SJCRH30 (cell line): ENCODE results near the gene FBXL17. TPM values are rescaled to one million over a fixed set of nuclear protein-coding genes. Genes with fewer than 3 reads are reported as not detected.

ENCODE experiments used
- DNase-seq, 2 experiments: peaks; one replicate each; pipeline ENCODE4 v3.0.0-alpha.2; 2015 to 2020
- H3K27ac ChIP-seq: fragments of 250-450 bp; sonication (Bioruptor Pico); 2 replicates; pipeline ENCODE4 v1.5.1; 2020; ENCODE audit warnings: mild to moderate bottlenecking, moderate library complexity
- H3K27me3 ChIP-seq: fragments of 250-450 bp; sonication (Bioruptor Pico); 2 replicates; pipeline ENCODE4 v1.5.1; 2020; ENCODE audit warnings: mild to moderate bottlenecking, moderate library complexity
- H3K36me3 ChIP-seq: fragments of 250-450 bp; sonication (Bioruptor Pico); 2 replicates; pipeline ENCODE4 v1.5.1; 2020; ENCODE audit warnings: mild to moderate bottlenecking, moderate library complexity
- H3K4me1 ChIP-seq: fragments of 250-450 bp; sonication (Bioruptor Pico); 2 replicates; pipeline ENCODE4 v1.5.1; 2020; ENCODE audit warnings: mild to moderate bottlenecking, moderate library complexity
- H3K4me3 ChIP-seq: fragments of 250-450 bp; sonication (Bioruptor Pico); 2 replicates; pipeline ENCODE4 v1.5.1; 2020; ENCODE audit warnings: mild to moderate bottlenecking, moderate library complexity
- H3K9me3 ChIP-seq: fragments of 250-450 bp; sonication (Bioruptor Pico); replicated peaks from 2 replicates; pipeline ENCODE4 v1.5.1; 2020; ENCODE audit warnings: mild to moderate bottlenecking, moderate library complexity
- total RNA-seq: library from RNA; depleted of rRNA; stranded (reverse); fragments of >200 nt; shearing (Covaris generic); gene quantifications from 2 replicates; pipeline ENCODE4 v1.2.3, GENCODE V29; 2014

Gene FBXL17
- total RNA-seq, 1 experiment from 2014 or later, result 7.1 TPM

GRCh38 chr5:107835096-107835495 lies 546.8 kb downstream of the FBXL17 start:
- no peaks in the 10 kb centered on the region for H3K36me3 ChIP-seq
- no peak overlapping the region for H3K27ac ChIP-seq
- no peak for DNase-seq
- 0 out of 2 replicates have a peak, but pooled peaks cover 3% of the 10 kb centered on the region for H3K9me3 ChIP-seq
- H3K4me3 ChIP-seq, result no peak overlapping the region
- H3K4me1 ChIP-seq, result no peaks in the 10 kb centered on the region
- H3K27me3 ChIP-seq, result no peaks in the 10 kb centered on the region

GRCh38 chr5:107832746-107833145 lies 549.2 kb downstream of the FBXL17 start:
- Histone ChIP-seq H3K4me1 (no peaks in the 10 kb centered on the region), H3K36me3 (no peaks in the 10 kb centered on the region), H3K27ac (no peak overlapping the region), H3K4me3 (no peak overlapping the region), H3K27me3 (no peaks in the 10 kb centered on the region), H3K9me3 (peaks cover 3% of the 10 kb centered on the region; the same call in 1 of the 2 replicates)
- no peak for DNase-seq

GRCh38 chr5:107831612-107832395 lies 550.1 kb downstream of the FBXL17 start:
- no peak for DNase-seq
- Histone ChIP-seq H3K27ac (no peak overlapping the region), H3K4me1 (no peaks in the 10 kb centered on the region), H3K4me3 (no peak overlapping the region), H3K36me3 (no peaks in the 10 kb centered on the region), H3K9me3 (peaks cover 3% of the 10 kb centered on the region; the same call in 1 of the 2 replicates), H3K27me3 (no peaks in the 10 kb centered on the region)

DNA sequence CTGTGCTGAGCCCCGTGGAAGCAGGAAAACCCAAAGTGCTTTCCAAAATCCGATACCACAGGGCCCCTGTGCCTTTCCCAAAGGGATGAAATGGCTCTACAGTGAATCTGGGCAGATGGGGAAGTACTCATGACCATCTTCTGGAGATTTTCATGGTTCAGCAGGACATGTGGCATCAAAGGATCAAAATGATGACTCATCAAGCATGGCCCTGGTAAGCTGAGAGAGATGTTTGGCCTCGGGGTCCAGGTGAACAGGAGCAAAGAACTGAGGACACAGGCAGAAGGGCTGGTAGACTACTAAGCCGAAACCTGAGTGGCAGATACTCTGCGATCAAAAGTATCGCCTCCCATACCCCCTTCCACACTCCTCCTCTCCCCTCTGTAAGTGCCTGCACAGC lies 551.1 kb downstream of the FBXL17 start:
- Histone ChIP-seq H3K4me1 (no peaks in the 10 kb centered on the region), H3K27me3 (no peaks in the 10 kb centered on the region), H3K9me3 (peaks cover 3% of the 10 kb centered on the region; the same call in 1 of the 2 replicates), H3K27ac (no peak overlapping the region), H3K36me3 (no peaks in the 10 kb centered on the region), H3K4me3 (no peak overlapping the region)
- DNase-seq, result no peak

DNA sequence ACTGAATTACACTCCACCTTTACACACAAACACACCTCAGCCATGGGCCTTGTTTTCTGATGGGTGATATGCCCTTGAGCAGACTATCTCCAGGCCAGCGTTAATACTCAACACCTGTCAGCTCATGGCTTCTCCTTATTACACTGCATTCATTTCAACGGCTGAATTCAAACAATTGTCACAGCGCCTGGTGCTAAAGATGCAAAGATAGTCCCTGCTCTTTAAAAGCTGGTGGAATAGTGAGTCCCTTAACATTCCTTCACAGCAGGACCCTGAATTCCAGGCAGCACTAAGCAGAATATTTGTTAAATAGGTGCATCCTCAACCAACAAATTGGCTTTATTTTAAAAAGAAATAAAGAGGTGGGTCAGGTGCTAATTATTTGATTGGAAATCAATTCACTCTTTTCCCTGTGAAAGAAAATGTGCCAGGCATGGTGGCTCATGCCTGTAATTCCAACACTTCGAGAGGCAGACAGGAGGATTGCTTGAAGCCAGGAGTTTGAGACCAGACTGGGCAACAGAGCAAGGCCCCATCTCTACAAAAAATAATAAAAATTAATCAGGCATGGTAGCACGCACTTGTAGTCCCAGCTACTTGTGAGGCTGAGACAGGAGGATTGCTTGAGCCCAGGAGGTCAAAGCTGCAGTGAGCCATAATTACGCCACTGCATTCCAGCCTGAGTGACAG lies 555.4 kb downstream of the FBXL17 start:
- Histone ChIP-seq H3K4me1 (no peaks in the 10 kb centered on the region), H3K27me3 (no peaks in the 10 kb centered on the region), H3K27ac (no peak overlapping the region), H3K36me3 (no peaks in the 10 kb centered on the region), H3K9me3 (peaks cover 2% of the 10 kb centered on the region; the same call in 1 of the 2 replicates), H3K4me3 (no peak overlapping the region)
- peak in 1 of 2 experiments; percentile 25 for DNase-seq

GRCh38 chr5:107824821-107825220 lies 557.1 kb downstream of the FBXL17 start:
- peaks cover 3% of the 10 kb centered on the region; the same call in 1 of the 2 replicates for H3K9me3 ChIP-seq
- H3K27me3 ChIP-seq, result no peaks in the 10 kb centered on the region
- H3K36me3 ChIP-seq, result no peaks in the 10 kb centered on the region
- H3K4me1 ChIP-seq, result no peaks in the 10 kb centered on the region
- no peak for DNase-seq
- no peak overlapping the region for H3K4me3 ChIP-seq
- H3K27ac ChIP-seq, result no peak overlapping the region

GRCh38 chr5:107821288-107821687 lies 560.6 kb downstream of the FBXL17 start:
- H3K9me3 ChIP-seq, result peaks cover 3% of the 10 kb centered on the region; the same call in 1 of the 2 replicates
- H3K4me1 ChIP-seq, result no peaks in the 10 kb centered on the region
- DNase-seq, result no peak
- no peaks in the 10 kb centered on the region for H3K27me3 ChIP-seq
- no peaks in the 10 kb centered on the region for H3K36me3 ChIP-seq
- no peak overlapping the region for H3K4me3 ChIP-seq
- no peak overlapping the region for H3K27ac ChIP-seq

GRCh38 chr5:107820429-107820828 lies 561.5 kb downstream of the FBXL17 start:
- DNase-seq, result no peak
- peaks cover 3% of the 10 kb centered on the region; the same call in 1 of the 2 replicates for H3K9me3 ChIP-seq
- H3K27me3 ChIP-seq, result no peaks in the 10 kb centered on the region

DNA sequence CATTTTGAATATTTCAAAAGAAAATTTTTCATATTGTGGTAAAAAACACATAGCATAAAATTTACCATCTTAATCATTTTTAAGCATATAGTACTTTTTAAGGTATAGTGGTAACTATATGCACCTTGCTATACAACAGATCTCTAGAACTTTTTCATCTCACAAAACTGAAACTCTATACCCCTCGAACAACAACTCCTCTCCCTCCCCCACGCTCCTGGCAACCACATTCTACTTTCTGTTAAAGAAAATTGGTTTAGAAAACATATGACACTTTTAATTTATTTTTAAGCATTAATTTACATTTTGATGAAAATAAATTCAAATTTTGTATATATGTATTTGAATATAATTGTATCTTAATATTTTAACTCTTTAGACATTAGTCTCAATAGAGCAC lies 563.9 kb downstream of the FBXL17 start:
- Histone ChIP-seq H3K4me3 (no peak overlapping the region), H3K27me3 (no peaks in the 10 kb centered on the region), H3K9me3 (peaks cover 3% of the 10 kb centered on the region; the same call in 1 of the 2 replicates), H3K4me1 (no peaks in the 10 kb centered on the region), H3K27ac (no peak overlapping the region), H3K36me3 (no peaks in the 10 kb centered on the region)
- no peak for DNase-seq

More at GRCh38 chr5:107820429-107820828, 561.5 kb downstream of the FBXL17 start:
- Histone ChIP-seq H3K4me3 (no peak overlapping the region), H3K36me3 (no peaks in the 10 kb centered on the region), H3K4me1 (no peaks in the 10 kb centered on the region), H3K27ac (no peak overlapping the region)

GRCh38 chr5:107817436-107817835 lies 564.5 kb downstream of the FBXL17 start:
- no peaks in the 10 kb centered on the region for H3K27me3 ChIP-seq
- no peak overlapping the region for H3K27ac ChIP-seq
- no peak overlapping the region for H3K4me3 ChIP-seq
- H3K36me3 ChIP-seq, result no peaks in the 10 kb centered on the region
- no peaks in the 10 kb centered on the region for H3K4me1 ChIP-seq
- no peak for DNase-seq
- peaks cover 3% of the 10 kb centered on the region; the same call in 1 of the 2 replicates for H3K9me3 ChIP-seq

DNA sequence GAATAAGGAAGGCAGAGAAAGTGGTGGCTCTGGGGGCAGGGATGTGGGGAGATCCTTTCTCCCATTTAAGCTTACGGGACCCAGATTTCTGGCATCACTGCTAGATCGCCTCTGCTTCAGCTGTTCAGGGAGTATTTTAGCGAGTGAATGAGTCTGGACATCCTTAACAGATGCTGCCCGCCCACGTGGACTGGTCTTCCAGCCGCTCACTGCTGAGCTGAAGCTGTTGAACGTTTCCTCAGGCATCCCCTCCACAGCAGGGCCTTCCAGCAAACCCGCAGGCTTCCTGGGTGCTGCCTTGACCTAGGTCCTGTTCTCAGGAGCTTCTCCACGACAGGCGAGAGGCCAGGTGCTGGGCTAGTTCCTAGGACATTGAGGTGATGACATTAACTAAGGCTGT lies 566.8 kb downstream of the FBXL17 start:
- Histone ChIP-seq H3K4me3 (no peak overlapping the region), H3K27me3 (no peaks in the 10 kb centered on the region), H3K36me3 (no peaks in the 10 kb centered on the region), H3K4me1 (no peaks in the 10 kb centered on the region), H3K27ac (no peak overlapping the region), H3K9me3 (no peaks in the 10 kb centered on the region; the same call in 1 of the 2 replicates)
- DNase-seq, result no peak

GRCh38 chr5:107814183-107814827 lies 567.6 kb downstream of the FBXL17 start:
- no peak overlapping the region for H3K27ac ChIP-seq
- no peaks in the 10 kb centered on the region; the same call in 1 of the 2 replicates for H3K9me3 ChIP-seq
- H3K4me1 ChIP-seq, result no peaks in the 10 kb centered on the region
- no peak for DNase-seq
- no peaks in the 10 kb centered on the region for H3K27me3 ChIP-seq
- no peak overlapping the region for H3K4me3 ChIP-seq
- no peaks in the 10 kb centered on the region for H3K36me3 ChIP-seq

DNA sequence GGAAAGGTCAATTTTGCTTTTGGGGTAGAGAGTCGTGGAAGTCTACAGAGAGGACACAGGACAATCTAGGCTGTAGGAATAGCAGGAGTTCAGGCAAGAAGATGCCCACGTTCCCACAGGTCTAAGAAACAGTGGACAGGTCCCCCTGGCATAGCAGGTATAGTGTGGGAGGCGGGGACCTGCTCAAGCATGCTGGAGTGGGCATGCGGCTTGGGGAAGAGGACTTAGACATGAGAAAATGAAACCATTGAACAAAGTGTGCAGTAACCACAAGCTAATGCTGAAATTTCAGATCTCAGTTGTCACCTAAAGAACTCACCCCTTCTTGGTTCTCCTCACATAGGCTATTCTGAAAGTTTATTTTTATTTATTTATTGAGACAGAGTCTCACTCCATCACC lies 568.3 kb downstream of the FBXL17 start:
- Histone ChIP-seq H3K9me3 (no peaks in the 10 kb centered on the region; the same call in 1 of the 2 replicates), H3K27ac (no peak overlapping the region)

DNA sequence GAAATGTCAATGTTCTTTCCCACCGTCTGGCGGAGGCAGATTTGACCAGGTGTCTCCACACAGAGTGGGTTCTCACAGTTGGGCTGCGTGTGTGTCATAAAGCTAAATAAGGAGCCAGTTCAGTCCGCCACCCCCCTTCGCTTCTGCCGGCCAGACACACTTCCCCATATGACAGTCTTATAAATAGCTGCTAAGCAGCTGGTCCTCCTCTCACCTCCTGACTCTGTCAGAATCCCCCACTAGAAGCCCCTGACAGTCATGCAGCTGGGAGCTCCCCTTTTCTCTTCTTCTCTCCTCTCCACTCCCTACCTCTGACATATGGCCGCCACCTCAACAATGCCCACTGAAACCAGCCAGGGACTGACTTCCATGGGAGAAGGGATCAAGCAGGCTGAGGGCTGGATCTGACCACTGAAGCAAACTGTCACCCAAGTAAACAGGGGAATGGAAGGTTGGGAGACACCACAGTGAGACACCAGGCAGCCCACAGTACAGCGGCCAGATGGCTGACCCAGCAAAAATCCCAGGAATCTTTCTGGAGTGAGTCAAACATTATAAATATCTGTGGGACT lies 569.2 kb downstream of the FBXL17 start:
- Histone ChIP-seq H3K27ac (no peak overlapping the region), H3K9me3 (no peaks in the 10 kb centered on the region; the same call in 1 of the 2 replicates)
- no peak for DNase-seq

More for the DNA sequence above, 568.3 kb downstream of the FBXL17 start:
- Histone ChIP-seq H3K36me3 (no peaks in the 10 kb centered on the region), H3K27me3 (no peaks in the 10 kb centered on the region), H3K4me1 (peaks cover 7% of the 10 kb centered on the region), H3K4me3 (no peak overlapping the region)
- DNase-seq, result no peak

More for the DNA sequence above, 569.2 kb downstream of the FBXL17 start:
- H3K4me3 ChIP-seq, result no peak overlapping the region
- H3K36me3 ChIP-seq, result no peaks in the 10 kb centered on the region
- no peaks in the 10 kb centered on the region for H3K27me3 ChIP-seq
- H3K4me1 ChIP-seq, result peaks cover 16% of the 10 kb centered on the region
